Stimulated activated naive CD8-positive, alpha-beta T cell treated with anti-CD3 and anti-CD28 coated beads, Interleukin-15, Interleukin-2, amounts not matched to agents 100 U/mL and 50 U/mL, for 24 hours (primary cell): ENCODE data around the gene FAM234A.
"Not testable (repeated sequence)": the region's sequence is repeated elsewhere in the genome, so short reads cannot be mapped to it uniquely, and the experiment has no call there.

Source experiments
- ATAC-seq: fragments of 150-1000 bp; cut with Tn5 transposase; one replicate; pipeline ENCODE4 v1.10.0; 2021
- DNase-seq: peaks from one replicate; pipeline ENCODE4 v3.0.0; 2021

The FAM234A gene

GRCh38 chr16:234468-235305 lies at the start of gene FAM234A:
TSS of gene FAM234A (plus strand) at chr16:234821. CDS start at chr16:254414, 19,593 bp downstream.
- DNase-seq = peak; percentile 98
- peak; percentile 88 for ATAC-seq

- ATAC-seq = no peak
- DNase-seq = no peak
These were observed 49.4 kb upstream of the FAM234A start for GRCh38 chr16:185213-185612.

GRCh38 chr16:185691-186090 lies 48.9 kb upstream of the FAM234A start:
- no peak for DNase-seq
- no peak for ATAC-seq

GRCh38 chr16:187330-187729 lies 47.3 kb upstream of the FAM234A start:
- DNase-seq (no peak), ATAC-seq (no peak)

DNA sequence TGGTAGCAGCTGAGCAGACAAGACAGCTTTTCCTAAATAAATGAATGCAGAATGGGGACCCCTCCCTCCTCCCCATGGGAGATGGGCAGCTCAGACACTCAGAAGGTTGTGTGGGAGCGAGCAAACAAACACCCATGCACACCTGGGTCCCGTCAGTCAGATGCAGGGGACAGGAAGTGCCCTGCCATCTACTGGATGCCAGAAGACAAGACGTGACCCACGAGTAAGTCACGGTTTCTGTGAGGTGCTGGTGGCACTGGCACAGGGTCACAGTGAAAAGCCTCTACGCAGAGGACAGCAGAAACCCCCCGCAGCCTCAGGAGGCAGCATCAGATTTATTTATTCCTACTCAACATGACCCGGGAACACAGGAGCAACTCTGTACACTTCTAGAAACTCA lies 45.9 kb upstream of the FAM234A start:
- ATAC-seq = peak; percentile 48
- DNase-seq = no peak

- no peak for DNase-seq
- no peak for ATAC-seq
These were observed 44.9 kb upstream of the FAM234A start for GRCh38 chr16:189604-190186.

DNA sequence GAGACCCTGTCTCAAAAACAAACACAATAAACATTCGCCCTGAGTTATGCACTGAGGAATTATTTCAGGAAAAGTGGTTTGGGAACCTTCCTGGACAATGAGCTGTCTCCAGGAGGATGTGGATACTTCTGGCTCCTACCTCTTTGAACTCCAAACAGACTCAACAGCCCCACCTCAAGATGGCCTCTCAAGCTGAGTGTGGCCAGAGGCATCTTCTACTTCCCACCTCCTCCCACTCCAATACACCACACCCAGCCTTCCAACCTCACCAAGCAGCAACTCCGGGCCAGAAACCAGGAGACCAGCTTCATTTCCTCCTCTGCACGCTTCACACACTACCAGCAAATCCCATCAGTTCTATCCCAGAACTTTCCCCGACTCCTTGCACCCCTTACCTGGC lies 42.8 kb upstream of the FAM234A start:
- ATAC-seq = no peak
- DNase-seq = no peak

DNA sequence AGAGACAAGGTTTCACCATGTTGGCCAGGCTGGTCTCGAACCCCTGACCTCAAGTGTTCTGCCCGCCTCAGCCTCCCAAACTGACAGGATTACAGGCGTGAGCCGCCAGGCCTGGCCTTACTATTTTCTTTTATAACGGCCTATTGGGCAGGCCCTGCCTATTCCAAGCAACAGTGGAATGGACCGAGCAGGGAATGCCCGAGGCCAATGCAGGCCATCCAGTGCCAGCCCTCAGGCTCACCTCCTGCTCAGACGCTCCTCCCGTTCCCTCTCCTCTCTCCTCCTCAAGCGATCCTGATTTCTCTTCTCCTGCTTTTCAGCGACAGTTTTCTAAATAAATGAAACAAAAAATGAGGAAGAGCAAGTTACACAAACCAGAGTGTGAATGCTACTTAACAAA lies 41.9 kb upstream of the FAM234A start:
- no peak for ATAC-seq
- DNase-seq = no peak

DNA sequence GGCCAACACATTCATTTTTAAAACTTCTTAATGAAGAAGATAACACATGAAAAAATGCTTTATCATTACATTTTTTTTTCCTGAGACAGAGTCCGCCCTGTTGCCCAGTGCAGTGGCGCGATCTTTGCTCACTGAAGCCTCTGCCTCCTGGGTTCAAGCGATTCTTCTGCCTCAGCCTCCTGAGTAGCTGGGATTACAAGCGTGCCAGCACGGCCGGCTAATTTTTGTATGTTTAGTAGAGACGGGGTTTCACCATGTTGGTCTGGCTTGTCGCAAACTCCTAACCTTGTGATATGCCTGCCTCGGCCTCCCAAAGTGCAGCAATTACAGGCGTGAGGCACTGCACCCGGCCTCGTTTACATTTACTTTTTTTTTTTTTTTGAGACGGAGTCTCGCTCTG lies 41.2 kb upstream of the FAM234A start:
- DNase-seq (no peak), ATAC-seq (no peak)

- ATAC-seq (no peak), DNase-seq (no peak)
These were observed 40.1 kb upstream of the FAM234A start for GRCh38 chr16:194516-194915.

GRCh38 chr16:200388-200787 lies 34.2 kb upstream of the FAM234A start:
- no peak for DNase-seq
- no peak for ATAC-seq

DNA sequence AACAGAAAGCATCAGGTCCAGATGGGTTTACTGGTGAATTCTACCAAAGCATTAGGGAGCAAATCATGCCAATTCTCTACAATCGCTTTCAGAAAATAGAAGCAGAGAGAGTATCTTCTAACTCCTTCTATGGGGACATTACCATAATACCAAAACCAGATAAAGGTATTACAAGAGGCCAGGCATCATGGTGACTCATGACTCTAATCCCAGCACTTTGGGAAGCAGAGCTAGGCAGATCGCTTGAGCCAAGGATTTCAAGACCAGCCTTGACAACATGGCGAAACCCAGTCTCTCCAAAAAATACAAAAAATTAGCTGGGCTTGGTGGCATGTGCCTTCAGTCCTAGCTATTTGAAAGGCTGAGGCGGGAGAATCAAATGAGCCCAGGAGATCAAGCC lies 31.4 kb upstream of the FAM234A start:
- DNase-seq (no peak), ATAC-seq (no peak)

GRCh38 chr16:204046-204445 lies 30.6 kb upstream of the FAM234A start:
- DNase-seq, ATAC-seq: not testable (repeated sequence)

GRCh38 chr16:209359-209758 lies 25.3 kb upstream of the FAM234A start:
- not testable (repeated sequence) for ATAC-seq, DNase-seq

GRCh38 chr16:211631-212180 lies 22.9 kb upstream of the FAM234A start:
- ATAC-seq, DNase-seq: not testable (repeated sequence)

DNA sequence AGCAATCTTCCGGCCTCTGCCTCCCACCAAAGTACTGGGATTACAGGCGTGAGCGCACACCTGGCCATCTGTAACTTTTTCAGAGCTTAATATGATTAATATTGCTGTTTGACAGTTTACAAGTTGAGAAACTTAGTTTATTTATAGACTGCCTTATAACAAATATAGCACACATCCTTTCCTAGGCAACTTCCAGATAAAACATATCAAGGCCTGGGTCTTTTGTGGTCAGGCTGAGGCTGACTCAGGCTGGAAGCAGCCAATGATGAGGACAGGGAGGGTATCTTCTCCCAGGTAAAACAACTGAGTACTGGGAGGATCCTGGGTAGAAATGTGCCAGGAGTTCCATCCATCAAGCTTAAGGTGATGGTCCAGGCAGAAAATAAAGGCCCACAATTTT lies 21.6 kb upstream of the FAM234A start:
- DNase-seq = no peak
- no peak for ATAC-seq

DNA sequence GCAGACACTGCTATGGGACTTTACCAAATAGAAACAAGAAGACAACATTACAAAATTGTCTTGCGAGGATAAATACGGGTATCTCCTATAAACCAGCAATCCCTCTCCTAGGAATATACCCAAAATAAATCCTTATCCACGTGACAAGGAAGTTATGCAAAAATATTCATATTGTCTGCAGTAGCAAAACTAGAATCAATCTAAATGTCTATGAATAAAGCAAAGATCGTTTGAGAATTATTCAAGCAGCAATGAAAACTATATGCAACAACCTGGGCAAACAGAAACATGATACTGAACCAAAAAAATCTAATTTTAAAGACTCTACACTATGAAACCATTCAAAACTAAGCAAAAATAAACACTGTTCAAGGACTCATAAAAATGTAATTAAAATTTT lies 14.6 kb upstream of the FAM234A start:
- no peak for ATAC-seq

DNA sequence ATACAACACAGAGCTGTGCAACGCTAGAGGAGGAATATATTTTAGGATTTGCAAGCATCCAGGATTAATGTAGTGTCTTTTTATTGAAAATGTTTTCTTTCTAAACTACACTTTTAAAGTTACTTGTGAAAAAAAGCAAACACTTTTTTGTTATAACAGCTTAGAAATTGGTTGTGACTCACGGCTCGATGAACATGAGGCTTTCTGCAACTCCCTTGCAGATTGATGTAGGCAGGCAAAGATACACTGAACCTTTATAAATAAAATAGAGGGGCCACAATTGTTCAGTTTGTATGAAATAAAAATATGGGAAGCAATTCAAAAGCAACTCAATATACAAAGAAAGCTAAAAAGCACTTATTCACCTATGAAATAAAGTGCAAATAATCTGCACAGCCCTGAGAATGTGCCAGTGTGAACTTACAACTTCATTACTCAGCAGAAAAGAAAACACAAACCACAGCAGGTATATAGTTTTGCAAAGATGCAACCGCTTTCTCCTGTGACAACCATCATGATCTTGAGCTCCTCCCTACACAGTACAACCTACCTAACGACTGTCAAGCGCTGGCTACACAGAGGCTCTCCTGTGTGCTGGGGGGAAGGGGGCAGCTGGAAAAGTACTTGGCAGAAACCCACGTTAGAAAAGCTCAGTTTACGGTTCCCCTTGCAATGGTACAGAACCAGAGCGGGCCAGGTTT lies 6.3 kb upstream of the FAM234A start:
- DNase-seq (no peak), ATAC-seq (peak; percentile 19)

More for the DNA sequence above, 14.6 kb upstream of the FAM234A start:
- DNase-seq = no peak

- ATAC-seq (peak; percentile 92), DNase-seq (peak; percentile 91)
These were observed 5.5 kb upstream of the FAM234A start, which contains the start of gene LUC7L for GRCh38 chr16:228852-229730. TSS of gene LUC7L (minus strand) at chr16:229449. CDS start at chr16:229339, 110 bp downstream.

DNA sequence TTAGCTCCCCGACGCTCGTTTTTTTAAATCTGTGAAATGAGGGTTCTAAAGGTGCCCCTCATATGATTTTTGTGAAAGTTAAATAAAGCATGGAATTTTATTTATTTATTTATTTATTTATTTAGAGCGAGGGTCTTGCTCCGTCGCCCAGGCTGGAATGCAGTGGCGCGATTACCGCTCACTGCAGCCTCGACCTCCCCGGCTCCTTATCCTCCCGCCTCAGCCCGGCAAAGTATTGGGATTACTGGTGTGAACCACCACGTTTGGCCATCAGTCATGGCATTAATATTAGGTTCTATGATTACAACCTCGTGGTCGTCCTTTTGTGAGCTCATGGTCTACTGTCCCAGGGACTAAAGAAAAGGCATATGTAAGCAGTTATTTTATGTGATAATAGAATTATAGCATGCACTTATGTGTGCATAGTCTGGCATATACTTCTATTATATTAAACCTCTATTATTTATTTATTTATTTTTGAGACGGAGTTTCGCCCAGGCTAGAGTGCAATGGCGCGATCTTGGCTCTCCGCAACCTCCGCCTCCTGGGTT lies 4.8 kb upstream of the FAM234A start:
- DNase-seq = no peak
- no peak for ATAC-seq

DNA sequence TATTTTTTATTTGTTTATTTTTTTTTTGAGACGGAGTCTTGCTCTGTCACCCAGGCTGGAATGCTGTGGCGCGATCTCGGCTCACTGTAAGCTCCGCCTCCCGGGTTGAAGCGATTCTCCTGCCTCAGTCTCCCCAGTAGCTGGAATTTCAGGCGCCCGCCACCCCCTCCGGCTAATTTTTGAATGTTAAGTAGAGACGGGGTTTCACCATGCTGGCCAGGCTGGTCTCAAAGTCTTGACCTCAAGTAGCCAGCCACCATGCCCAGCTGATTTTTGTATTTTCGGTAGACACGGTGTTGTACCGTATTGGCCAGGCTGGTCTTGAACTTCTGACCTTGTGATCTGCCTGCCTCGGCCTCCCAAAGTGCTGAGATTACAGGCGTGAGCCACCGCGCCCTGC lies 4.3 kb upstream of the FAM234A start:
- not testable (repeated sequence) for DNase-seq, ATAC-seq
